H9 (cell line): ENCODE measurements around the gene FBN1. TPM values are rescaled to one million over a fixed set of nuclear protein-coding genes. Genes with fewer than 3 reads are reported as not detected.

Source experiments
- DNase-seq: peaks from one replicate; pipeline ENCODE4 v3.0.0-alpha.2; 2017
- H2AFZ ChIP-seq: one replicate; pipeline ENCODE4 v1.6.1; 2013; ENCODE audit warnings: mild to moderate bottlenecking, low read length, control low read depth, moderate library complexity
- H2AK5ac ChIP-seq: 2 replicates; pipeline ENCODE4 v1.6.1; 2013; ENCODE audit warnings: low read length, control low read depth, mixed read lengths; ENCODE audit not compliant: insufficient read length
- H2BK120ac ChIP-seq: one replicate; pipeline ENCODE4 v1.6.1; 2013; ENCODE audit warnings: low read depth, mild to moderate bottlenecking, low read length, control low read depth, inconsistent platforms; ENCODE audit not compliant: poor library complexity, severe bottlenecking
- H2BK12ac ChIP-seq: 2 replicates; pipeline ENCODE4 v1.6.1; 2013; ENCODE audit warnings: low read length, control low read depth, mixed read lengths, low read depth; ENCODE audit not compliant: insufficient read length
- H2BK15ac ChIP-seq: 2 replicates; pipeline ENCODE4 v1.6.1; 2013; ENCODE audit warnings: low read depth, low read length, control low read depth
- H2BK20ac ChIP-seq: one replicate; pipeline ENCODE4 v1.6.1; 2013; ENCODE audit warnings: low read depth, mild to moderate bottlenecking, low read length, control low read depth, inconsistent platforms; ENCODE audit not compliant: poor library complexity, severe bottlenecking
- H2BK5ac ChIP-seq: 2 replicates; pipeline ENCODE4 v1.6.1; 2013; ENCODE audit warnings: low read length, control low read depth, mixed read lengths; ENCODE audit not compliant: insufficient read length
- H3K14ac ChIP-seq: 2 replicates; pipeline ENCODE4 v1.6.1; 2013; ENCODE audit warnings: low read length, control low read depth; ENCODE audit not compliant: insufficient read depth
- H3K18ac ChIP-seq: 2 replicates; pipeline ENCODE4 v1.6.1; 2013; ENCODE audit warnings: low read depth, mild to moderate bottlenecking, mixed read lengths, low read length, control low read depth; ENCODE audit not compliant: insufficient read length
- H3K23ac ChIP-seq: 2 replicates; pipeline ENCODE4 v1.6.1; 2013; ENCODE audit warnings: low read length, control low read depth, mixed read lengths, low read depth; ENCODE audit not compliant: insufficient read length
- H3K23me2 ChIP-seq: 2 replicates; pipeline ENCODE4 v1.6.1; 2013; ENCODE audit warnings: low read depth, mild to moderate bottlenecking, mixed read lengths, low read length, control low read depth; ENCODE audit not compliant: insufficient read length, poor library complexity, severe bottlenecking
- H3K27ac ChIP-seq: 2 replicates; pipeline ENCODE4 v1.5.1; 2013; ENCODE audit warnings: low read length, control low read depth, mixed read lengths, low read depth; ENCODE audit not compliant: insufficient read length
- H3K27me3 ChIP-seq: 2 replicates; pipeline ENCODE4 v1.6.1; 2013; ENCODE audit warnings: low read length, control low read depth, inconsistent platforms; ENCODE audit not compliant: insufficient read depth
- H3K4ac ChIP-seq: 2 replicates; pipeline ENCODE4 v1.6.1; 2013; ENCODE audit warnings: low read depth, mild to moderate bottlenecking, control low read depth, inconsistent platforms, low read length, moderate library complexity
- H3K4me1 ChIP-seq: 2 replicates; pipeline ENCODE4 v1.6.1; 2013; ENCODE audit warnings: low read length, control low read depth, inconsistent platforms; ENCODE audit not compliant: insufficient read depth
- H3K4me2 ChIP-seq: 2 replicates; pipeline ENCODE4 v1.6.1; 2013; ENCODE audit warnings: low read length, control low read depth, mixed read lengths; ENCODE audit not compliant: insufficient read length, insufficient read depth
- H3K56ac ChIP-seq: 2 replicates; pipeline ENCODE4 v1.6.1; 2013; ENCODE audit warnings: low read depth, mild to moderate bottlenecking, mixed read lengths, low read length, control low read depth; ENCODE audit not compliant: insufficient read length
- H3K79me1 ChIP-seq: 2 replicates; pipeline ENCODE4 v1.6.1; 2013; ENCODE audit warnings: low read depth, mild to moderate bottlenecking, moderate library complexity, low read length, control low read depth, inconsistent platforms; ENCODE audit not compliant: insufficient read depth, poor library complexity, severe bottlenecking
- H3K79me2 ChIP-seq: 2 replicates; pipeline ENCODE4 v1.6.1; 2013; ENCODE audit warnings: low read length, control low read depth, inconsistent platforms; ENCODE audit not compliant: insufficient read depth
- H3K9ac ChIP-seq: 2 replicates; pipeline ENCODE4 v1.6.1; 2013; ENCODE audit warnings: low read length, control low read depth, mixed read lengths; ENCODE audit not compliant: insufficient read length; ENCODE audit errors: extremely low read depth
- H3K9me3 ChIP-seq: one replicate; pipeline ENCODE4 v1.6.1; 2013; ENCODE audit warnings: low read depth, low read length, inconsistent platforms; ENCODE audit not compliant: control insufficient read depth
- H3T11ph ChIP-seq: one replicate; pipeline ENCODE4 v1.6.1; 2013; ENCODE audit warnings: mild to moderate bottlenecking, low read length, control low read depth, inconsistent platforms
- H4K20me1 ChIP-seq: one replicate; pipeline ENCODE4 v1.6.1; 2013; ENCODE audit not compliant: control insufficient read depth, insufficient read length, insufficient read depth
- H4K5ac ChIP-seq: 2 replicates; pipeline ENCODE4 v1.6.1; 2013; ENCODE audit warnings: low read depth, mild to moderate bottlenecking, mixed read lengths, low read length, control low read depth; ENCODE audit not compliant: insufficient read length
- H4K8ac ChIP-seq: replicated peaks from 2 replicates; pipeline ENCODE4 v1.6.1; 2013; ENCODE audit warnings: low read length, control low read depth, mixed read lengths, low read depth; ENCODE audit not compliant: insufficient read length
- H4K91ac ChIP-seq: 2 replicates; pipeline ENCODE4 v1.6.1; 2013; ENCODE audit warnings: low read depth, mild to moderate bottlenecking, moderate library complexity, mixed read lengths, low read length, control low read depth; ENCODE audit not compliant: insufficient read length
- H3K27ac Mint-ChIP-seq, 3 experiments: 2 replicates in 2 of 3; 3 replicates in 1 of 3; pipeline ENCODE4 v1.8.0; 2020 to 2021; ENCODE audit warnings: mixed read lengths in 3 of 3, mild to moderate bottlenecking in 1 of 3, moderate library complexity in 1 of 3
- H3K27me3 Mint-ChIP-seq: 2 replicates; pipeline ENCODE4 v1.8.0; 2021; ENCODE audit warnings: low read depth, mild to moderate bottlenecking, moderate library complexity, mixed read lengths
- H3K36me3 Mint-ChIP-seq, 3 experiments: 2 replicates in 2 of 3; 3 replicates in 1 of 3; pipeline ENCODE4 v1.8.0; 2020 to 2021; ENCODE audit warnings: low read depth in 3 of 3, mixed read lengths in 3 of 3; ENCODE audit not compliant: insufficient read depth in 1 of 3
- H3K4me1 Mint-ChIP-seq, 2 experiments: 2 replicates each; pipeline ENCODE4 v1.8.0; 2020; ENCODE audit warnings: mixed read lengths in 2 of 2
- H3K4me3 Mint-ChIP-seq, 2 experiments: 2 replicates in 1 of 2; 3 replicates in 1 of 2; pipeline ENCODE4 v1.8.0; 2020 to 2021; ENCODE audit warnings: mild to moderate bottlenecking in 2 of 2, mixed read lengths in 2 of 2, moderate library complexity in 1 of 2
- H3K9me3 Mint-ChIP-seq, 2 experiments: 2 replicates in 1 of 2; 3 replicates in 1 of 2; pipeline ENCODE4 v1.8.0; 2020; ENCODE audit warnings: mild to moderate bottlenecking in 2 of 2, mixed read lengths in 2 of 2, moderate library complexity in 1 of 2
- WGBS: extraction: QIAGEN DNeasy Blood & Tissue Kit; methylation state at CpG from one replicate; pipeline ENCODE4 v1.1.7; 2013; ENCODE audit warnings: missing lambda C conversion rate, low lambda C conversion rate, mixed read lengths; ENCODE audit not compliant: insufficient read length; ENCODE audit errors: extremely low coverage; 5-methylcytosine and 5-hydroxymethylcytosine counted together
- total RNA-seq: library from RNA; stranded (reverse); gene quantifications from 2 replicates; pipeline ENCODE4 v1.2.1, GENCODE V29; 2021
- TF ChIP-seq, protein P1 (sequence below): fragments of 200-600 bp; sonication (generic); conservative IDR thresholded peaks from 3 replicates; pipeline ENCODE4 v1.8.0; 2021; ENCODE audit warnings: antibody characterized with exemption, mild to moderate bottlenecking

The FBN1 gene
- total RNA-seq, 1 experiment from 2014 or later, result 3.6 TPM

DNA sequence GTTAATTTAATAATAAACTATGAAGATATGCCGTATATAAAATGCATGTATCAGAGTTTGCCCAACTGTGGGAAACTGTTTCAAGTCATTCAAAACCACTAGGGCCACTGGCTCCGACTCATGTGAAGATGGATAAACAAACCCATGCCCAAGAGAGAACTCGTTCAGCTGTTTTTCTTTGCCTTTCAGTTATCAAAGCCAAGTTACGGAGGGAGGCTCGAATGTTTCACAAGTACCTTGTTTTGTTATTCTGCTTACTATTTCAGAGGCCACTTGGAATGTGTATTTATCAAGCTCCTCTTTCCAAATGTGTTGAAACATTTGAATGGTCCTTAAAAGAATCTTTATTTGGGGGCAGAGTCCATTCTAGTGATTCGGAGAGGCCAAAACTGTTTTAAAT lies 232.2 kb downstream of the FBN1 start:
- Histone ChIP-seq H3K79me2 (no peaks in the 10 kb centered on the region), H3K9ac (no peak overlapping the region), H3K56ac (no peak overlapping the region), H3K14ac (no peak overlapping the region), H3K27me3 (no peaks in the 10 kb centered on the region), H2BK15ac (no peak overlapping the region), H3K23me2 (no peaks in the 10 kb centered on the region), H4K91ac (no peak overlapping the region), H3K9me3 (no peaks in the 10 kb centered on the region), H2BK120ac (no peak overlapping the region), H2AK5ac (no peak overlapping the region), H2BK12ac (no peak overlapping the region), H2BK20ac (no peak overlapping the region), H4K20me1 (no peaks in the 10 kb centered on the region), H4K8ac (no peak overlapping the region), H2BK5ac (no peak overlapping the region), H3K4me1 (no peaks in the 10 kb centered on the region), H3K27ac (no peak overlapping the region), H3K23ac (no peak overlapping the region), H3K4me2 (no peak overlapping the region), H3K79me1 (no peaks in the 10 kb centered on the region), H3K4ac (no peak overlapping the region), H4K5ac (no peak overlapping the region), H3K18ac (no peak overlapping the region), H2AFZ (no peak overlapping the region), H3T11ph (no peak overlapping the region)
- TF ChIP-seq, protein P1, sequence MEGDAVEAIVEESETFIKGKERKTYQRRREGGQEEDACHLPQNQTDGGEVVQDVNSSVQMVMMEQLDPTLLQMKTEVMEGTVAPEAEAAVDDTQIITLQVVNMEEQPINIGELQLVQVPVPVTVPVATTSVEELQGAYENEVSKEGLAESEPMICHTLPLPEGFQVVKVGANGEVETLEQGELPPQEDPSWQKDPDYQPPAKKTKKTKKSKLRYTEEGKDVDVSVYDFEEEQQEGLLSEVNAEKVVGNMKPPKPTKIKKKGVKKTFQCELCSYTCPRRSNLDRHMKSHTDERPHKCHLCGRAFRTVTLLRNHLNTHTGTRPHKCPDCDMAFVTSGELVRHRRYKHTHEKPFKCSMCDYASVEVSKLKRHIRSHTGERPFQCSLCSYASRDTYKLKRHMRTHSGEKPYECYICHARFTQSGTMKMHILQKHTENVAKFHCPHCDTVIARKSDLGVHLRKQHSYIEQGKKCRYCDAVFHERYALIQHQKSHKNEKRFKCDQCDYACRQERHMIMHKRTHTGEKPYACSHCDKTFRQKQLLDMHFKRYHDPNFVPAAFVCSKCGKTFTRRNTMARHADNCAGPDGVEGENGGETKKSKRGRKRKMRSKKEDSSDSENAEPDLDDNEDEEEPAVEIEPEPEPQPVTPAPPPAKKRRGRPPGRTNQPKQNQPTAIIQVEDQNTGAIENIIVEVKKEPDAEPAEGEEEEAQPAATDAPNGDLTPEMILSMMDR, result no peak
- no peaks in the 10 kb centered on the region for H3K36me3 Mint-ChIP-seq
- H3K9me3 Mint-ChIP-seq, result no peaks in the 10 kb centered on the region
- no peak overlapping the region for H3K4me3 Mint-ChIP-seq
- no peak overlapping the region for H3K27ac Mint-ChIP-seq
- no peaks in the 10 kb centered on the region for H3K27me3 Mint-ChIP-seq
- no CpG with 5 or more reads among the region's 6 CpGs for WGBS
- no peak for DNase-seq
- H3K4me1 Mint-ChIP-seq, result no peaks in the 10 kb centered on the region
